DND-41 (cell line): ENCODE data around the gene PXMP2.

ENCODE experiments used
- EZH2 ChIP-seq: IDR thresholded peaks from 3 replicates; pipeline ENCODE4 v1.6.1; 2012; ENCODE audit warnings: borderline replicate concordance, low read depth, mild to moderate bottlenecking, moderate library complexity, low read length, inconsistent platforms; ENCODE audit not compliant: severe bottlenecking
- TF ChIP-seq, protein P1 (sequence below): IDR thresholded peaks from 2 replicates; pipeline ENCODE4 v1.5.1; 2012; ENCODE audit warnings: borderline replicate concordance, low read length, moderate library complexity, mild to moderate bottlenecking; ENCODE audit not compliant: poor library complexity, severe bottlenecking; ENCODE audit errors: extremely low read depth

GRCh38 chr12:132647858-132648257 is 39.5 kb upstream of the PXMP2 start:
- TF ChIP-seq, protein P1, sequence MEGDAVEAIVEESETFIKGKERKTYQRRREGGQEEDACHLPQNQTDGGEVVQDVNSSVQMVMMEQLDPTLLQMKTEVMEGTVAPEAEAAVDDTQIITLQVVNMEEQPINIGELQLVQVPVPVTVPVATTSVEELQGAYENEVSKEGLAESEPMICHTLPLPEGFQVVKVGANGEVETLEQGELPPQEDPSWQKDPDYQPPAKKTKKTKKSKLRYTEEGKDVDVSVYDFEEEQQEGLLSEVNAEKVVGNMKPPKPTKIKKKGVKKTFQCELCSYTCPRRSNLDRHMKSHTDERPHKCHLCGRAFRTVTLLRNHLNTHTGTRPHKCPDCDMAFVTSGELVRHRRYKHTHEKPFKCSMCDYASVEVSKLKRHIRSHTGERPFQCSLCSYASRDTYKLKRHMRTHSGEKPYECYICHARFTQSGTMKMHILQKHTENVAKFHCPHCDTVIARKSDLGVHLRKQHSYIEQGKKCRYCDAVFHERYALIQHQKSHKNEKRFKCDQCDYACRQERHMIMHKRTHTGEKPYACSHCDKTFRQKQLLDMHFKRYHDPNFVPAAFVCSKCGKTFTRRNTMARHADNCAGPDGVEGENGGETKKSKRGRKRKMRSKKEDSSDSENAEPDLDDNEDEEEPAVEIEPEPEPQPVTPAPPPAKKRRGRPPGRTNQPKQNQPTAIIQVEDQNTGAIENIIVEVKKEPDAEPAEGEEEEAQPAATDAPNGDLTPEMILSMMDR: no peak
- no peak for TF ChIP-seq EZH2
